Endothelial cell (in vitro differentiated cells): Measurements from ENCODE around the gene TFB1M. TPM values are rescaled to one million over a fixed set of nuclear protein-coding genes. Genes with fewer than 3 reads are reported as not detected.

ENCODE experiments used
- DNase-seq: peaks from one replicate; pipeline ENCODE4 v3.0.0; 2021; ENCODE audit warnings: low spot score
- H3K27ac Mint-ChIP-seq: one replicate; pipeline ENCODE4 v1.8.0; 2021; ENCODE audit warnings: mixed read lengths, inconsistent platforms; ENCODE audit not compliant: unreplicated experiment
- H3K27me3 Mint-ChIP-seq: one replicate; pipeline ENCODE4 v1.8.0; 2021; ENCODE audit warnings: mild to moderate bottlenecking, moderate library complexity, mixed read lengths, inconsistent platforms; ENCODE audit not compliant: unreplicated experiment
- H3K36me3 Mint-ChIP-seq: one replicate; pipeline ENCODE4 v1.8.0; 2021; ENCODE audit warnings: mild to moderate bottlenecking, low read depth, mixed read lengths, inconsistent platforms; ENCODE audit not compliant: unreplicated experiment
- H3K4me1 Mint-ChIP-seq: one replicate; pipeline ENCODE4 v1.8.0; 2021; ENCODE audit warnings: mild to moderate bottlenecking, mixed read lengths, inconsistent platforms; ENCODE audit not compliant: unreplicated experiment
- H3K4me3 Mint-ChIP-seq: one replicate; pipeline ENCODE4 v1.8.0; 2021; ENCODE audit warnings: mild to moderate bottlenecking, mixed read lengths, inconsistent platforms; ENCODE audit not compliant: unreplicated experiment
- H3K9me3 Mint-ChIP-seq: one replicate; pipeline ENCODE4 v1.8.0; 2021; ENCODE audit warnings: mixed read lengths, inconsistent platforms; ENCODE audit not compliant: unreplicated experiment
- total RNA-seq: library from RNA; stranded (reverse); fragmentation: NEBNext Ultra II Directional; extraction: Animal tissue kit (Norgen Biotek cat#: 25700); gene quantifications from one replicate; pipeline ENCODE4 v1.2.1, GENCODE V29; 2021; ENCODE audit not compliant: unreplicated experiment
- TF ChIP-seq, protein P1 (sequence below): fragments of 200-600 bp; sonication (generic); IDR thresholded peaks from one replicate; pipeline ENCODE4 v1.5.0; 2021; ENCODE audit warnings: antibody characterized with exemption; ENCODE audit not compliant: unreplicated experiment

TFB1M gene
- total RNA-seq, 1 donor from 2014 or later = 25.9 TPM

DNA sequence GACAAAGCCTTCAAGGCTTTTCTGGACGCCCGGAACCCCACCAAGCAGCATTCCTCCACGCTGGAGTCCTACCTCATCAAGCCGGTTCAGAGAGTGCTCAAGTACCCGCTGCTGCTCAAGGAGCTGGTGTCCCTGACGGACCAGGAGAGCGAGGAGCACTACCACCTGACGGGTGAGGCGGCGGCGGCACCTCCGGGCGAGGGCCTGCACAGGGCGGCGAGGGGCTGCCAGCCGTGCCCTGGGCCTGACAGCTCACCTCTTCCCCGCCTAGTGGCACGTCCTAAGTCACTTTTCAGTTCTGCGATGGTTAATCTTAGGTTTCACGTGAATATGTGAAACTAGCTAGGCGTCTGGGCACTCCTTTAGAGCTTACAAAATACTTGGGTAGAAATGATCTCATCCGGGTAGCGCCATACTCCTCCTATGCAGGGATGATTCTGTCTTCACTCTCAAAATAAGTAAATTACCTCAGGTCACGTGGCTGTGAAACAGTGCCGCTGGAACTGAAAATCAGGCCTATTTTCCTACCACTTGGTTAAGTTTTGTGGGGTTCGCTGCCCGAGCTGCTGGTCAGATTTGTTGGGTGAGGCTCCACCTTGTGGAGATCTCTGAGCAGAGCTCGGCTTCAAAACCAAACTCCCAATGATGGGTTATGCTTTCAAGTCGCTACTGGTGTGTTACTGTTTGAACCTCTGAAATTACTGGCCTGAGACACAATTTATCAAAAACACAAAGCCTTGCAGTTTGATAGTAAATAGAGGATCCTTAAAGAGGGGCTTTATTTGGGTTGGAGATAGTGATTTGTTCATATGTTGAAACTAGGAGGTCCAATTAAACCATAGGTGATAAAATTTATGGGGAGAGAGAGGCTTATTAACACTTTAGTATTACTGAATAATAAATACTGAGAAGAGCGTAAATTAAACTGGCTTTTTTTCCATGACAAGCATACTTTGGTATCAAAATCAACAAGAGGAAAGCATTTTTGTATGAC is 66.0 kb downstream of the TFB1M start:
- Mint-ChIP-seq H3K36me3 (peaks cover 38% of the 10 kb centered on the region), H3K27me3 (peaks cover 12% of the 10 kb centered on the region), H3K4me1 (peaks cover 34% of the 10 kb centered on the region), H3K4me3 (no peak overlapping the region), H3K27ac (no peak overlapping the region), H3K9me3 (no peaks in the 10 kb centered on the region)
- TF ChIP-seq, protein P1, sequence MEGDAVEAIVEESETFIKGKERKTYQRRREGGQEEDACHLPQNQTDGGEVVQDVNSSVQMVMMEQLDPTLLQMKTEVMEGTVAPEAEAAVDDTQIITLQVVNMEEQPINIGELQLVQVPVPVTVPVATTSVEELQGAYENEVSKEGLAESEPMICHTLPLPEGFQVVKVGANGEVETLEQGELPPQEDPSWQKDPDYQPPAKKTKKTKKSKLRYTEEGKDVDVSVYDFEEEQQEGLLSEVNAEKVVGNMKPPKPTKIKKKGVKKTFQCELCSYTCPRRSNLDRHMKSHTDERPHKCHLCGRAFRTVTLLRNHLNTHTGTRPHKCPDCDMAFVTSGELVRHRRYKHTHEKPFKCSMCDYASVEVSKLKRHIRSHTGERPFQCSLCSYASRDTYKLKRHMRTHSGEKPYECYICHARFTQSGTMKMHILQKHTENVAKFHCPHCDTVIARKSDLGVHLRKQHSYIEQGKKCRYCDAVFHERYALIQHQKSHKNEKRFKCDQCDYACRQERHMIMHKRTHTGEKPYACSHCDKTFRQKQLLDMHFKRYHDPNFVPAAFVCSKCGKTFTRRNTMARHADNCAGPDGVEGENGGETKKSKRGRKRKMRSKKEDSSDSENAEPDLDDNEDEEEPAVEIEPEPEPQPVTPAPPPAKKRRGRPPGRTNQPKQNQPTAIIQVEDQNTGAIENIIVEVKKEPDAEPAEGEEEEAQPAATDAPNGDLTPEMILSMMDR = peak; percentile 4
- peak; percentile 46 for DNase-seq

- Mint-ChIP-seq H3K27me3 (peaks cover 12% of the 10 kb centered on the region), H3K27ac (no peak overlapping the region), H3K4me3 (no peak overlapping the region), H3K36me3 (peaks cover 34% of the 10 kb centered on the region), H3K9me3 (no peaks in the 10 kb centered on the region), H3K4me1 (peaks cover 34% of the 10 kb centered on the region)
- TF ChIP-seq, protein P1 = no peak
- DNase-seq = no peak
Observed at GRCh38 chr6:155247618-155248007, 66.7 kb downstream of the TFB1M start.

GRCh38 chr6:155246825-155247224 is 67.5 kb downstream of the TFB1M start:
- H3K9me3 Mint-ChIP-seq = no peaks in the 10 kb centered on the region

GRCh38 chr6:155245831-155246230 is 68.5 kb downstream of the TFB1M start:
- H3K36me3 Mint-ChIP-seq = peaks cover 44% of the 10 kb centered on the region
- no peak overlapping the region for H3K4me3 Mint-ChIP-seq
- TF ChIP-seq, protein P1 = no peak
- H3K4me1 Mint-ChIP-seq = peaks cover 27% of the 10 kb centered on the region
- H3K27me3 Mint-ChIP-seq = peaks cover 10% of the 10 kb centered on the region
- no peaks in the 10 kb centered on the region for H3K9me3 Mint-ChIP-seq
- no peak overlapping the region for H3K27ac Mint-ChIP-seq
- no peak for DNase-seq

More at GRCh38 chr6:155246825-155247224, 67.5 kb downstream of the TFB1M start:
- no peak for DNase-seq
- Mint-ChIP-seq H3K27me3 (peaks cover 10% of the 10 kb centered on the region), H3K27ac (no peak overlapping the region), H3K4me3 (no peak overlapping the region), H3K4me1 (peaks cover 34% of the 10 kb centered on the region), H3K36me3 (peaks cover 38% of the 10 kb centered on the region)
- TF ChIP-seq, protein P1 = no peak

DNA sequence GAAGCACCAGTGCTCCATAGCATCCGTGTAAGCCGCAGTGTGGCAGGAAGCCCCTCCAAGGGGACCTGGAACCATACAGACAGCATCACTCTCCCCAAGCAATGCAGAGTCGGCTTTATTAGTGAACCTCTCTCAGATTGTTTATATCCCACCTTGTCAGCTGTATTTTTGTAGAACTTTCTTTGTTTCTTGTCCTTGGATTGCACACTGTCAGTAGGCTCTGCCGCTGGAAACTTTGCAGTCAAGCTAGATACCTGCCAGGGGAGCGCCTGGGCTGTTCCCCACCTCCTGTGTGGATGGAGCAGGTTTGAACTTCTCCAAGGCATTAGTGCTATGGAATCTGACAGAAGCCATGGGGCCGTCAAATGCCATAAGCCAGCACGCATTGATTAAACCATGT is 69.1 kb downstream of the TFB1M start:
- TF ChIP-seq, protein P1 = no peak
- Mint-ChIP-seq H3K27ac (no peak overlapping the region), H3K9me3 (no peaks in the 10 kb centered on the region), H3K27me3 (peaks cover 10% of the 10 kb centered on the region), H3K4me1 (peaks cover 21% of the 10 kb centered on the region), H3K4me3 (no peak overlapping the region), H3K36me3 (peaks cover 44% of the 10 kb centered on the region)
- no peak for DNase-seq
